ENCODE results near the gene PPAT. TPM values are rescaled to one million over a fixed set of nuclear protein-coding genes. Genes with fewer than 3 reads are reported as not detected.
"Not testable (repeated sequence)": the region's sequence is repeated elsewhere in the genome, so short reads cannot be mapped to it uniquely, and the experiment has no call there.

PPAT gene
- total and polyA plus RNA-seq, 8 donors: 1.6 to 10.0 (median 5.5) TPM

DNA sequence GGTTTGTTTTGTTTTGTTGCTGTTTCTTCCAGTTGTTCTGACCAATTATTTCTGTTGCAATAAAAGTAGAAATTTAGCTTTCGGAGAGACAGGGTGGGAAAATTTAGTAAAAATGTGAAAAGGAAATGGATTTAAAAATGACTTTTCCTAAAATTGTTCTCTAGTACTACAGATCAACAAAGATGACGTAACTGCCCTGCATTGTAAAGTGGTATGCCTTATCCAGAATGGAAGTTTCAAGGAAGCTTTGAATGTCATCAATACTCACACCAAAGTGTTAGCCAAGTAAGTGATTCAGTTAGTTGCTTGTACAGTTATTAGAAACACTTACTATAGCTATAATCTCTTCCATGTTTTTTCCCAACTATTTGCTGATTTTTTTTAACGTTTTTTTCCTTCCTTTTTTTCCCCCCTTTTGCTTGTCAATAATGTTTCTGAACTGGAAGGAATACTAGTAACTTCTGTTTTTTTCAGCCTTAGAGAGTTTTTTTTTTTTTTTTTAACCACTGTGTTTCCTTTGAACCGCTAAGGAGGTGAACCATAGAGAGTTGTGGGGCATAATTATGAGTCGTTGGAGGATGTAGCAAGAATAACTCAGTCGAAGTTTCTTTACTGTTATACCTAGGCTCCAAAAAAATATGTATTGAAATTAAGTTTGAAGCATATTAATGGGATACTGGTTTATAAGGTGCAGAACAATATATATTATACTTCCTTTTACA lies 34.2 kb upstream of the PPAT start:
- TF ChIP-seq, protein P1, sequence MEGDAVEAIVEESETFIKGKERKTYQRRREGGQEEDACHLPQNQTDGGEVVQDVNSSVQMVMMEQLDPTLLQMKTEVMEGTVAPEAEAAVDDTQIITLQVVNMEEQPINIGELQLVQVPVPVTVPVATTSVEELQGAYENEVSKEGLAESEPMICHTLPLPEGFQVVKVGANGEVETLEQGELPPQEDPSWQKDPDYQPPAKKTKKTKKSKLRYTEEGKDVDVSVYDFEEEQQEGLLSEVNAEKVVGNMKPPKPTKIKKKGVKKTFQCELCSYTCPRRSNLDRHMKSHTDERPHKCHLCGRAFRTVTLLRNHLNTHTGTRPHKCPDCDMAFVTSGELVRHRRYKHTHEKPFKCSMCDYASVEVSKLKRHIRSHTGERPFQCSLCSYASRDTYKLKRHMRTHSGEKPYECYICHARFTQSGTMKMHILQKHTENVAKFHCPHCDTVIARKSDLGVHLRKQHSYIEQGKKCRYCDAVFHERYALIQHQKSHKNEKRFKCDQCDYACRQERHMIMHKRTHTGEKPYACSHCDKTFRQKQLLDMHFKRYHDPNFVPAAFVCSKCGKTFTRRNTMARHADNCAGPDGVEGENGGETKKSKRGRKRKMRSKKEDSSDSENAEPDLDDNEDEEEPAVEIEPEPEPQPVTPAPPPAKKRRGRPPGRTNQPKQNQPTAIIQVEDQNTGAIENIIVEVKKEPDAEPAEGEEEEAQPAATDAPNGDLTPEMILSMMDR (IDR thresholded peaks at IDR 0.05): no peak
- H3K9me3 ChIP-seq: no peaks in the 10 kb centered on the region
- WGBS, 2 donors: 64 to 67% methylated on average over 6 of the region's 6 CpGs
- no peak overlapping the region for H3K27ac ChIP-seq
- FAIRE-seq (no peak), ATAC-seq (no peak), DNase-seq (no peak)
- peaks cover 0 to 37% (median 13%) of the 10 kb centered on the region in 3 donors for H3K36me3 ChIP-seq
- H3K4me3 ChIP-seq: peak overlapping the region in 1 of 4 donors; percentile 93
- H3K4me1 ChIP-seq: peaks cover 8 to 27% (median 21%) of the 10 kb centered on the region in 3 donors
- no peaks in the 10 kb centered on the region for H3K27me3 ChIP-seq
- intact Hi-C loops (cut with DNase I): no loop called here

DNA sequence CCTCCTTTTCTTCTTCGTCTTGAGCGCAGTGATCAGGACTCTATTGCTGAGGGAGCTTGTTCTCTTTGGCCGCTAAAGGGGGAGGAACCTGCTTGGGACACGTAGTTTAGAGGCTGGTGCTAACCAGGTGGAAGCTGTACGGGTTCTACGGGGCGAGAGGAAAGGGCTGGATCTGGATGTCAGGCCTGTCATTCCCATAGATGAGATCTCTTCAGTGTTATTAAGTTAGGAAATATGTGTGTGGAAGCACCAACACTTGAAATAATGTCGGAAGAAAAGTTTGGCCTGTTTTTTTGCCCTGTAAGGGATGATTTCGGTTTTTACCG lies 32.6 kb upstream of the PPAT start:
- H3K36me3 ChIP-seq: peaks cover 0 to 25% (median 5%) of the 10 kb centered on the region in 3 donors
- DNase-seq (peak in 3 of 6 donors; percentile 21 to 50 (median 46)), ATAC-seq (peak; percentile 74 to 85 (median 82)), FAIRE-seq (no peak)
- WGBS, 2 donors: 1% methylated on average over 10 of the region's 10 CpGs
- intact Hi-C loops (cut with DNase I): no loop called here
- peak overlapping the region; percentile 86 to 91 (median 89) for H3K27ac ChIP-seq
- no peaks in the 10 kb centered on the region for H3K9me3 ChIP-seq
- H3K27me3 ChIP-seq: no peaks in the 10 kb centered on the region
- H3K4me1 ChIP-seq: peaks cover 11 to 28% (median 21%) of the 10 kb centered on the region in 3 donors
- TF ChIP-seq, protein P1 (IDR thresholded peaks at IDR 0.05): no peak
- peak overlapping the region; percentile 89 to 98 (median 92) for H3K4me3 ChIP-seq

DNA sequence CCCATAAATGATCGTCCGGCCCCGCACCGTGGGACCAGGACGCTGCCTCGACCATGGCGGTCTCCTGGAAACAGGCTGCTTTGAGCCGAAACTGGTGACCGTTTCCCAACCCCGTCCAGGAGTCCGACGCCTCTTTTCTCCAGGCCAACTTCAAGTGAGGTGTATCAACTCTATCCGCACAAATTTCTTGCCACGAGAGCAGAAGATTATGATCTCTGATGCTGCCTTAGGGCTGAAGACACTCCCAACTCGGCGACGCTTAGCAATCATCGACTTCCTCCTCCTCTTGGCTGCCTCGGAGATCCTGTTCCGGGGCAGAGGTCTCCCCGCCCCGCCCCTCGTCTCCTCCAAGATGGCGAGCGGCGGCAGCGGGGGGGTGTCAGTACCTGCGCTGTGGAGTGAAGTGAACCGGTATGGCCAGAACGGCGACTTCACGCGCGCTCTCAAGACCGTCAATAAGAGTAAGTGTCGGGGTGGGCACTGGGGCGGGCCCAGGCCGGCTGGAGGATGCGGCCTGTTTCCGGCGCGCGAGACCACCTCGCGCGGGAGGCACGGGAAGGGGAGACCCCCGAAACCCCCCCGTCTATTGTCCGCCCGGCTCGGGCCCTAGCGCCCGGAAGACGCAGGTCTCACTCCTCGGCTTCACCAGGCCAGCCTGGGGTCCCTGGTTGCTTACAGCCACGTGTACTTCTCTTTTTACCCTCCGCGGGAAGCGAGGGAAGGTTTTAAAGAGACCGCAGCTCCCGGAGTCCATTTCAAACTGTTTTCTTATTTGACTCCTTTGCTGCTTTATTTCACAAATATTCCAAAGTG lies 32.1 kb upstream of the PPAT start, which contains the start of gene SRP72:
Gene SRP72, plus strand, starts transcription at position 334 of the 813 bp plus-strand sequence. Its CDS starts 19 bp downstream, at position 353.
- 0% methylated on average over 60 to 62 of the region's 62 CpGs for WGBS, 2 donors
- FAIRE-seq (peak; percentile 41), DNase-seq (peak; percentile 82 to 93 (median 86)), ATAC-seq (peak; percentile 98)
- TF ChIP-seq, protein P1 (IDR thresholded peaks at IDR 0.05): no peak
- H3K9me3 ChIP-seq: no peaks in the 10 kb centered on the region
- intact Hi-C loops (cut with DNase I): no loop called here
- H3K4me3 ChIP-seq: peak within 1 kb of the TSS; percentile 89 to 98 (median 92)
- peaks cover 11 to 28% (median 21%) of the 10 kb centered on the region in 3 donors for H3K4me1 ChIP-seq
- no peaks in the 10 kb centered on the region for H3K27me3 ChIP-seq
- H3K36me3 ChIP-seq: peaks cover 0 to 20% (median 5%) of the 10 kb centered on the region in 3 donors
- peak within 1 kb of the TSS; percentile 86 to 91 (median 89) for H3K27ac ChIP-seq

DNA sequence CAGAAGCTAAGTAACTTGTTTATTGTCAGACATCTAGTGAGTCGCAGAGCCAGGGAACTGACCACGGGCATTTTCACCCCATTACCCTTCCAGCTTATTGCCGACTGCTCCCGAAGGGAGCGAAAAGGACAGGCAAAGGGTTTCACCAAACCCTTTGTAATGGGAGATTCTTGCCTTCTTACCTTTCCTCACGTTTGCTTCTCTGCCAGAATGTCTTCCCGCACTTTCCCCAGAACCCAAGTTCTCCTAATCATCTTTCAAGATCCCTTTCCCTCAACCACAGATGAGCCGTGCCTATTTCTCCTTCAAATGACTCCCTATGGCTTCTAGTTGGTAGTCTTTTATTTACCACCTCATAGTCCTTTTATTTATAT lies 31.5 kb upstream of the PPAT start:
- DNase-seq (no peak), FAIRE-seq (no peak), ATAC-seq (peak in 1 of 4 donors; percentile 7)
- TF ChIP-seq, protein P1 (IDR thresholded peaks at IDR 0.05): no peak
- intact Hi-C loops (cut with DNase I): no loop called here
- H3K27ac ChIP-seq: peak overlapping the region; percentile 86 to 91 (median 89)
- H3K36me3 ChIP-seq: peaks cover 0 to 14% (median 4%) of the 10 kb centered on the region in 3 donors
- WGBS, 2 donors: 0% methylated on average over 8 of the region's 8 CpGs
- peak overlapping the region; percentile 89 to 98 (median 92) for H3K4me3 ChIP-seq
- H3K9me3 ChIP-seq: no peaks in the 10 kb centered on the region
- peaks cover 11 to 28% (median 21%) of the 10 kb centered on the region in 3 donors for H3K4me1 ChIP-seq
- H3K27me3 ChIP-seq: no peaks in the 10 kb centered on the region

DNA sequence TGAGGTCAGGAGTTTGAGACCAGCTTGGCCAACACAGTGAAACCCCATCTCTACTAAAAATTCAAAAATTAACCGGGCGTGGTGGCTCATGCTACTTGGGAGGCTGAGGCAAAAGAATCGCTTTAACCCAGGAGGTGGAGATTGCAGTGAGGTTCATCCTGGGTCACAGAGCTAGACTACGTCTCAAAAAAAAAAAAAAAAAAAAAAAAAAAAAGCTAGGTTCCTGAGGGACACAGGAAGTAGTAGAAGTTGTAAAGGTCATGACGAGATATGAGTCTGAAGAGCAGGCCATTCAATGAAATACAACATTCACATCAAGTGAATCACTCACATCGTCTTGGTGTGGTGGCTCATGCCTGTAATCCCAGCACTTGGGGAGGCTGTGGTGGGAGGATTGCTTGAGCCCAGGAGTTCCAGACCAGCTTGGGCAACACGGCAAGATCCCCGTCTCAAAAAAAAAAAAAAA lies 30.9 kb upstream of the PPAT start:
- H3K27me3 ChIP-seq; intact Hi-C loops (cut with DNase I); FAIRE-seq; DNase-seq; H3K9me3 ChIP-seq: not testable (repeated sequence)
- peak; percentile 3 to 47 (median 21) for ATAC-seq
- Histone ChIP-seq H3K4me3 (peak overlapping the region in 3 of 4 donors; percentile 89 to 93 (median 90)), H3K4me1 (peaks cover 11 to 28% (median 21%) of the 10 kb centered on the region in 3 donors), H3K36me3 (peaks cover 0 to 14% (median 0%) of the 10 kb centered on the region in 3 donors), H3K27ac (peak overlapping the region in 1 of 4 donors; percentile 91)
- 9 to 15% methylated on average over 7 to 8 of the region's 8 CpGs for WGBS, 2 donors
